ENCODE measurements around the gene MDP1. TPM values are rescaled to one million over a fixed set of nuclear protein-coding genes. Genes with fewer than 3 reads are reported as not detected.
"Not testable (repeated sequence)": the region's sequence is repeated elsewhere in the genome, so short reads cannot be mapped to it uniquely, and the experiment has no call there.

Gene MDP1
- total RNA-seq, 2 experiments from 2014 or later: 19.4 to 20.9 TPM

GRCh38 chr14:24255438-24255837 is 39.6 kb upstream of the MDP1 start:
- peaks cover 3% of the 10 kb centered on the region for H3K4me1 Mint-ChIP-seq
- H3K36me3 Mint-ChIP-seq: peaks cover 2% of the 10 kb centered on the region
- H3K4me3 Mint-ChIP-seq: no peak overlapping the region
- H3K27me3 Mint-ChIP-seq: no peaks in the 10 kb centered on the region
- DNase-seq: no peak
- no peak overlapping the region for H3K27ac Mint-ChIP-seq
- no peaks in the 10 kb centered on the region for H3K9me3 Mint-ChIP-seq

- Mint-ChIP-seq H3K27me3 (no peaks in the 10 kb centered on the region), H3K9me3 (no peaks in the 10 kb centered on the region), H3K4me1 (peaks cover 7% of the 10 kb centered on the region), H3K36me3 (peaks cover 2% of the 10 kb centered on the region), H3K4me3 (no peak overlapping the region), H3K27ac (no peak overlapping the region)
- DNase-seq: no peak
Measured at GRCh38 chr14:24254630-24255392, 38.9 kb upstream of the MDP1 start.

- Mint-ChIP-seq H3K9me3 (no peaks in the 10 kb centered on the region), H3K36me3 (peaks cover 4% of the 10 kb centered on the region), H3K4me3 (no peak overlapping the region), H3K27ac (no peak overlapping the region), H3K27me3 (no peaks in the 10 kb centered on the region), H3K4me1 (peaks cover 12% of the 10 kb centered on the region)
- DNase-seq: no peak
Measured at GRCh38 chr14:24253936-24254335, 38.1 kb upstream of the MDP1 start.

- no peak for DNase-seq
- Mint-ChIP-seq H3K36me3 (peaks cover 4% of the 10 kb centered on the region), H3K4me3 (no peak overlapping the region), H3K4me1 (peaks cover 21% of the 10 kb centered on the region), H3K27ac (no peak overlapping the region), H3K9me3 (no peaks in the 10 kb centered on the region), H3K27me3 (no peaks in the 10 kb centered on the region)
Measured at GRCh38 chr14:24252289-24253124, 36.6 kb upstream of the MDP1 start.

- H3K9me3 Mint-ChIP-seq: no peaks in the 10 kb centered on the region
Measured at GRCh38 chr14:24251880-24252288, 36.0 kb upstream of the MDP1 start.

GRCh38 chr14:24250354-24250753 is 34.5 kb upstream of the MDP1 start:
- H3K27me3 Mint-ChIP-seq: no peaks in the 10 kb centered on the region
- no peak overlapping the region for H3K27ac Mint-ChIP-seq

More at GRCh38 chr14:24251880-24252288, 36.0 kb upstream of the MDP1 start:
- H3K4me3 Mint-ChIP-seq: no peak overlapping the region
- no peaks in the 10 kb centered on the region for H3K27me3 Mint-ChIP-seq
- no peak for DNase-seq
- H3K4me1 Mint-ChIP-seq: peaks cover 25% of the 10 kb centered on the region
- peaks cover 4% of the 10 kb centered on the region for H3K36me3 Mint-ChIP-seq
- H3K27ac Mint-ChIP-seq: no peak overlapping the region

GRCh38 chr14:24249230-24250021 is 33.6 kb upstream of the MDP1 start:
- no peak overlapping the region for H3K4me3 Mint-ChIP-seq
- peak overlapping the region; percentile 14 for H3K27ac Mint-ChIP-seq
- H3K36me3 Mint-ChIP-seq: peaks cover 2% of the 10 kb centered on the region
- no peaks in the 10 kb centered on the region for H3K27me3 Mint-ChIP-seq
- no peak for DNase-seq
- H3K9me3 Mint-ChIP-seq: no peaks in the 10 kb centered on the region
- peaks cover 28% of the 10 kb centered on the region for H3K4me1 Mint-ChIP-seq

More at GRCh38 chr14:24250354-24250753, 34.5 kb upstream of the MDP1 start:
- no peak for DNase-seq
- Mint-ChIP-seq H3K9me3 (no peaks in the 10 kb centered on the region), H3K4me1 (peaks cover 28% of the 10 kb centered on the region), H3K36me3 (peaks cover 4% of the 10 kb centered on the region), H3K4me3 (no peak overlapping the region)

- Mint-ChIP-seq H3K27me3 (no peaks in the 10 kb centered on the region), H3K4me3 (peak overlapping the region; percentile 30), H3K9me3 (no peaks in the 10 kb centered on the region), H3K27ac (peak overlapping the region; percentile 77), H3K4me1 (peaks cover 40% of the 10 kb centered on the region), H3K36me3 (peaks cover 2% of the 10 kb centered on the region)
- DNase-seq: no peak
Measured at GRCh38 chr14:24247422-24247821, 31.6 kb upstream of the MDP1 start.

- Mint-ChIP-seq H3K4me1 (peaks cover 40% of the 10 kb centered on the region), H3K36me3 (peaks cover 2% of the 10 kb centered on the region), H3K27ac (peak overlapping the region; percentile 84), H3K4me3 (peak overlapping the region; percentile 49), H3K9me3 (no peaks in the 10 kb centered on the region), H3K27me3 (no peaks in the 10 kb centered on the region)
- peak; percentile 21 for DNase-seq
Measured at GRCh38 chr14:24246765-24247212, 30.9 kb upstream of the MDP1 start.

- DNase-seq, H3K27me3 Mint-ChIP-seq, H3K27ac Mint-ChIP-seq, H3K36me3 Mint-ChIP-seq, H3K9me3 Mint-ChIP-seq, H3K4me3 Mint-ChIP-seq: not testable (repeated sequence)
- peaks cover 44% of the 10 kb centered on the region for H3K4me1 Mint-ChIP-seq
Measured at GRCh38 chr14:24245350-24245749, 29.5 kb upstream of the MDP1 start.

- DNase-seq: no peak
- Mint-ChIP-seq H3K36me3 (peaks cover 12% of the 10 kb centered on the region), H3K4me3 (peak overlapping the region; percentile 90), H3K9me3 (no peaks in the 10 kb centered on the region), H3K4me1 (peaks cover 49% of the 10 kb centered on the region), H3K27me3 (no peaks in the 10 kb centered on the region), H3K27ac (peak overlapping the region; percentile 100)
Measured at GRCh38 chr14:24243336-24243836, 27.5 kb upstream of the MDP1 start.

- Mint-ChIP-seq H3K4me1 (peaks cover 49% of the 10 kb centered on the region), H3K4me3 (peak overlapping the region; percentile 90), H3K27ac (peak overlapping the region; percentile 100), H3K36me3 (peaks cover 26% of the 10 kb centered on the region), H3K9me3 (no peaks in the 10 kb centered on the region), H3K27me3 (no peaks in the 10 kb centered on the region)
- DNase-seq: peak; percentile 96
Measured at GRCh38 chr14:24241829-24242443, 26.1 kb upstream of the MDP1 start.

GRCh38 chr14:24240110-24240918 is 24.4 kb upstream of the MDP1 start:
- Mint-ChIP-seq H3K27me3 (no peaks in the 10 kb centered on the region), H3K27ac (peak overlapping the region; percentile 30), H3K9me3 (no peaks in the 10 kb centered on the region), H3K4me3 (peak overlapping the region; percentile 19), H3K36me3 (peaks cover 37% of the 10 kb centered on the region), H3K4me1 (peaks cover 52% of the 10 kb centered on the region)
- no peak for DNase-seq

Data from activated naive CD8-positive, alpha-beta T cell treated with anti-CD3 and anti-CD28 coated beads for 36 hours (primary cell).